T-helper 9 cell (primary cell): ENCODE results near the gene ABHD17A.
A peak's percentile ranks its signal among the peaks of the same experiment; 100 is the strongest.
"Not testable (repeated sequence)": the region's sequence is repeated elsewhere in the genome, so short reads cannot be mapped to it uniquely, and the experiment has no call there.

ENCODE experiments used
- DNase-seq: peaks from one replicate; pipeline ENCODE4 v3.0.0-alpha.2; 2020

Gene ABHD17A

DNA sequence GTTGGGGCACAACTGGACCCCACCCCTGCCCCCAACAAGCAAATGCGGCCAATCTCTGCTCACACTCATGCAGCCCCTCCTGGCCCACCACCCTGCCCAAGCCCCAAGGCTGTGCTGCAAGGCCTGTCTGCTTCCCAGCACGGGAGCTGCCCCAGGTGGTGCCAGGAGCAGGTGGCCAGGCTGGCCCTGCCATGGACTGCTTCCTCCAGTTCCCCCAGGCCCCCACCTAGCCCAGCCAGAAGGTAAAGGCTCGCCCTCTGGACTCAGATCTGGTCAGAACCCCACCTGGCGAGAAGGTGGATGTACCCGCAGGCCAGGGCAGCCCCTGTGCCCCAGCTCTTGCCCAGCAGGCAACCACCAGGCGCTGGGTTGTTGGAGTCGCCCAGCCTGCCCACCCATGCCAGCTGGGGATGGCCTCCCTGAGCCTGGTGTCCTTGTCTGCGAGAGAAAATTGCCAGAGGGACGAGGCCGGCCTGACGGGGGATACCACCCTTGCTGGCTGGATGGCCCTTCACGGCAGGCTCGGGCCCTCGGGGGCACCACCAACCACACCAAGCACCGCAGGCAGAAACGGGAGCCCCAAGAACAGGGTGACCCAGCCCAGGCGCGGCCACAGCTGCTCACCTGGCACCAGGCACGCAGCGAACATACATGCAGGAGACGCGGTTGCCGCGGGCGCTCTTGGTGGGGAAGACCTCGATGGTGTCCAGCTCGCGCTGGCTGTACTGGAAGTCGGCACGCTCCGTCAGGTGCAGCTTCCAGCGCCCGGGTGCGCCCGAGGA lies 4.5 kb downstream of the ABHD17A start:
- DNase-seq, result no peak

DNA sequence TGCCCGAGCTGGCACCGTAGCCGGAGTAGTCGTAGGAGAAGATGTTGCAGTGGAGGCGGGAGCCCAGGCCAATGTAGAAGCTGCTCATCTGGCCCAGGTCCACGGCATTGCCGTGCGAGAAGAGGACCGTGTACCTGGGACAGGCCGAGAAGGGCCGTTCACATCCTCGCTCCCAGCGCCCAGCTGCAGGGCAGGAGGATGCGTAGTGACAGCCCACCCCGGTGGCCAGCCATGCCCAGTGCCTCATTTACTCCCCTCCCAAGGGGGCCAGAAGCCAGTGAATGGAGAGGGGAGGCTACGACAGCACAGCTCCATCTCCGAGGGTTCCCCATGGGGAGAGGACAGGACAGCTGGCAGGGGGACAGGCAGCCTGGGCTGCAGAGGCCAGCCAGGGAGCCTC lies 5.3 kb downstream of the ABHD17A start:
- DNase-seq, result not testable (repeated sequence)

DNA sequence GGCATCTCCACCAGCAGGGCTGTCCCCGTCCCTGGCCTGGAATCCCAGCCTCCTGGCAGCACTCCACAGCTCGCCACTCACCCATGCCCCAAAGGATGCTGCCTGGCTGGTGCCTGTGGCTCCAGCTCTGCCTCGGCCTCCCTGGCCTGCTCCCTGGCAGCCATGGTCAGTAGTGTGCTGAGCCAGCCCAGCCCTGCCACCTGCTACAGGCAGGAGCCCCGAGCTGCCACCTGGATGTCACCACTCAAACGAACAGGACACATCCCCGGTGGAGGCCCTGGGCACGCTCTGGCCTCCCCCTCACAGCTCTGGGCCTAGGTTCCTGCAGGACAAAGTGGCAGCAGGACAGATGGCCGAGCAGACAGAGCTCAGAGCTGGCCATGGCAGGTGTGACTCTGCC lies 6.7 kb downstream of the ABHD17A start:
- not testable (repeated sequence) for DNase-seq

GRCh38 chr19:1877280-1877660 lies 8.0 kb downstream of the ABHD17A start:
- not testable (repeated sequence) for DNase-seq

DNA sequence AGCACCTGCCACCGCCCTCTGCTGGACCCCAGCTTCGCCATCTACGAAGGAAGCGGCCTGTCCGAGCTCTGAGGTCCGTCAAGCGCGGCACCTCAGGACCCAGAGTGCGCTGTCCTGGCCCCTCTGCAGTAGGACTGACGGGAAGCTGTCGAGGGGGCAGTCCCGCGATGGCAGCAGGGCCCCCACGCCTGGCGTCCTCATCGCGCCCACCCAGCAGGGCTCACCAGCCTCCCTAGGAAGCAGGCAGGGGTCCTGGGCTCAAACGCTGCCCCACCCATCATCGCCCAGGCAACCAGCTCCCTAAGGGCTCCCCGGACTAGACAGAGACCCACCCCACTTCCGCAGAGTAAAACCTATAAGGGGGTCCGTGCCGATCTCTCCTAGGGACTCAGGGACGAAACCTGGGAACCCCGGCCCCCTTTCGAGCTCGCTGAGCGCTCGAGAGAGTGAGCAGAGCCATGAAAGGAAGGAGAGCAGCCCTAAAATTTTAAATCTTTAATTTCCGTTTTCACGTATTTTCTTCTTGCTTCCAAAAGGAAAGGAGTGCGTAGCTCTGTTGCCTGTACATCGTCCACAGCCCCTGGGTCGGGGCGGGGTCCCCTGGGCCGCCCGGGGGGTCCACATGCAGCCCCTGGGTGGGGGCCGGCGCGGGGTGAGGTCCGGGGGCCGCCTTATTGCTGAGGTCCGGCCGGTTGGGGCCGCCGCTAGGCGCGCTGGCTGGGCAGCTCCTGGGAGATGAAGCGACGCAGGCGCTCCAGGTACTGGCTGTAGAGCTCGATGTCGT lies 8.6 kb downstream of the ABHD17A start:
- not testable (repeated sequence) for DNase-seq

DNA sequence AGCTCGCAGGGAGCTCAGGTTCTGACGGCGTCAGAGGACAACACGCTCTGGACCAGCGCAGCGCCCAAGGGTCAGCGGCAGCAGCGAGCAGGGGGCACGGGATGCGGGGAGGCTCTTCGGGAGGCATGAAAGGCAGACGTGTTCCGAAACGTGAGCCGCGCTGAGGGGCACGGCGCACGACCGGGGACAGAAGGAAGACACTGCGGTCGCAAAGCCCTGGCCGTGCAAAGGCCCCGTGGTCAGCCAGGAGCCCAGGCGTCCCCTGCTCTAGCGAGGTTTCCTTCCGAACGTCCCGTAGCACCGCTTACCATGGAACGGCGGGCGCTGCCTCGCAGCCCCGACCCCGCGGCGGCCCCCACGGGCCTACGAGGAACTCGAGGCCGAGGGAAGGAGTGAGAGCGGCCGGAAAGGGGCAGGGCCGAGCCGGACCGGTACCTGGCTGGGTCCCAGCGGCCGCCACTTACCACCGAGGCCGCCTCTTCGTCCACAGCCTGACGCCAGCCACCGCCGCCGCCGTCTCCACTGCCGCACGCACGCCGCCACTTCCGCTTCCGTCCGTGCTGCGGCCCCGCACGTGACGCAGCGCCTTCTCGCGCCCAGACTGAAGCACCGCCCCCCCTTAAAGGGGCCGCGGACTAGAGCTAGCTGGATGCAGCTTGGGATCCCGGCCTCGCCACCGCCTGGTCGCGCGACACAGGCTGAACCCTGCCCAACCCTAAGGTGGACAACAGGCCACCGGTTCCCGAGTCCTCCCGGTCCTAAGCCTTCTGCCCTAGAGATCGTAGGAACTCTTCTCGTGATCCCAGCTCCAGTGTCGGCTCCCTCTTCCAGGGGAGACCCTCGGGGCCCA lies 9.4 kb downstream of the ABHD17A start:
- DNase-seq, result peak; percentile 82

DNA sequence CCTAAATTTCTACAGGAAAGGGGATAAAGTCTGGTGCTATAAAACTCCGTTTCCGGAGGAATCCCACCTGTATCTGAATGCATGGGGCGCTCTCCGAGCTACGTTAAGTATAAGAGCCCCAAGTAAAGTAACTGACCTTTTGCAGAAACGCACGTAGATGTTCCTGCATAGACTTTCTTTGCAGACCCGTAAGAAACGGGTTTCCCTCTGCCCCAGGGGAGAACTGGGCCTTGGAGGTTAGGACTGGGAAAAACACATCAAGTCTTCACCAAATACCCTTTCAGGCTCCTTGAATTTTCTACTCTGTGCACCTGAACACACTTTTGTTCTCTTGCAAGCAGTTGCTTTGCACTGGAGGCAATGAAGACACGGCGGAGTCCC lies 10.0 kb downstream of the ABHD17A start:
- DNase-seq, result not testable (repeated sequence)

GRCh38 chr19:1874554-1875185 lies 10.6 kb downstream of the ABHD17A start:
- DNase-seq, result no peak

- no peak for DNase-seq
Measured at GRCh38 chr19:1873524-1874473, 11.5 kb downstream of the ABHD17A start.

GRCh38 chr19:1872807-1873523 lies 12.3 kb downstream of the ABHD17A start:
- no peak for DNase-seq

DNA sequence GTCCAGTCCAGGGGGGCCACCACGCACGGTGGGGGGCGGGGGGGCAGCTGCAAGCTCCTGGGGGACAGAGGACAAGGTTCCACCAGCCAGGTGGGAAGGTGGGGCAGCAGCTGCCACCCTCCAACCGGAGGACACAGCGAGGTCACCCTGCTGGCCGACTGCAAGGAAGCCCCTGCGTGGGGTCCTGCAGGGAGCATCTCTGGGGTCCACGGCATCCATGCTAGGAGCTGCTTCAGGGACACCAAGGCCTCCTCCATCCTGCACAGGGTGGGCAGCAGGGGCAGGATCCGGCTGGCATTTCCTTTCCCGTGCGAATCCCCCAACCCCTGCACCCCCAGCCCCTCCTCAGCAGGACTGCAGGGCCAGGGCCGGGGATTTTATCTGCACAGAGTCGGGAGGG lies 13.7 kb downstream of the ABHD17A start:
- DNase-seq, result no peak

DNA sequence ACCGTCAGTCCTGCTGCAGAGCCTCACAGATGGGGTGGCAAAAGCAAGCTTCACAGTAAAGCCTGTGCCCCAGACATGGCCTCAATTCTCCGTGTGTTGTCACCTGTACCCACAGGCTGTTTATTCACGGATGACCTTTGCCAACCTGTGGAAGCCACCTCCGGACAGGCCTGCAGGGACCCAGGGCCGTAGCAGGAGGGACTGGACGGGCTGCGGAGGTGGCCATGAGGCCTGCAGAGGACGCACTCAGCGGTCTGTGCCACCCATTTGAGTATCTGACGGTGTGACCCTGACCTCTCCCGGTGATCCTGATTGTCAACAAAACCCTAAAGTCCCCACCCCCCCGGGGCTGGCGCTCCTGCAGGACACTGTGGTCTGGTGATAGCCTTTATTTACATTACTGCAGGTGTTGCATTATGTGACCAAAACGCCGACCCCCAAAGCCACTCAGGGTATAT lies 14.1 kb downstream of the ABHD17A start:
- DNase-seq, result no peak

GRCh38 chr19:1868971-1869370 lies 16.3 kb downstream of the ABHD17A start:
- no peak for DNase-seq

- no peak for DNase-seq
Measured at GRCh38 chr19:1867349-1867724, 18.0 kb downstream of the ABHD17A start.

DNA sequence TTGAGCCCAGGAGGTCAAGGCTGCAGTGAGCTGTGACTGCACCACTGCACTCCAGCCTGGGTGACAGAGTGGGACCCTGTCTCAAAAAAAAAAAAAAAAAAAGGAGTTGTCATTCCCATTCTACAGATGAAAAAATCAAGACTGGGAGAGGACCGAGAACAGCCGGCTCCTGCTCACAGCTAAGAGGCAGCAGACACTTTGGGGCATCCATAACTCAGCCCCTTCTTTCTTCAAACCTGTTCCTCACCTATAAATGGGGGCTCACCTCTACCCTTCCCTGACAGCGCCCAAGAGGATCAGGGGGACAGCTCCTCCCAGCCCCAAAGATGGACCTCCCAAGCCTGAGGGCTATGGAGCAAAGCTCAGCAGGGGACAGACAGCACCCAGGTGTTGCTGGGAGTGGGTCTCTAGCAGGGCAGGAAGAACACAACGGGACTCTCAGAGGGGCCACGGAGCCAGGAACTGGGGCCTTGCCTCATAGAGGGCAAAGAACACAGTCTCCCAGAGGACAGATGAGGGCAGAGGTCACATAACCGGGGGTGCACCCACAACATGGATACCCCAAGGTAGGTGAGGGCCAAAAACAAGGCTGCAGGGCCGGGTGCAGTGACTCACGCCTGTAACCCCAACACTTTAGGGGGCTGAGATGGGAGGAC lies 18.5 kb downstream of the ABHD17A start:
- DNase-seq, result no peak

- DNase-seq, result no peak
Measured at GRCh38 chr19:1865172-1866010, 19.9 kb downstream of the ABHD17A start.

GRCh38 chr19:1864480-1865171 lies 20.7 kb downstream of the ABHD17A start:
- no peak for DNase-seq

DNA sequence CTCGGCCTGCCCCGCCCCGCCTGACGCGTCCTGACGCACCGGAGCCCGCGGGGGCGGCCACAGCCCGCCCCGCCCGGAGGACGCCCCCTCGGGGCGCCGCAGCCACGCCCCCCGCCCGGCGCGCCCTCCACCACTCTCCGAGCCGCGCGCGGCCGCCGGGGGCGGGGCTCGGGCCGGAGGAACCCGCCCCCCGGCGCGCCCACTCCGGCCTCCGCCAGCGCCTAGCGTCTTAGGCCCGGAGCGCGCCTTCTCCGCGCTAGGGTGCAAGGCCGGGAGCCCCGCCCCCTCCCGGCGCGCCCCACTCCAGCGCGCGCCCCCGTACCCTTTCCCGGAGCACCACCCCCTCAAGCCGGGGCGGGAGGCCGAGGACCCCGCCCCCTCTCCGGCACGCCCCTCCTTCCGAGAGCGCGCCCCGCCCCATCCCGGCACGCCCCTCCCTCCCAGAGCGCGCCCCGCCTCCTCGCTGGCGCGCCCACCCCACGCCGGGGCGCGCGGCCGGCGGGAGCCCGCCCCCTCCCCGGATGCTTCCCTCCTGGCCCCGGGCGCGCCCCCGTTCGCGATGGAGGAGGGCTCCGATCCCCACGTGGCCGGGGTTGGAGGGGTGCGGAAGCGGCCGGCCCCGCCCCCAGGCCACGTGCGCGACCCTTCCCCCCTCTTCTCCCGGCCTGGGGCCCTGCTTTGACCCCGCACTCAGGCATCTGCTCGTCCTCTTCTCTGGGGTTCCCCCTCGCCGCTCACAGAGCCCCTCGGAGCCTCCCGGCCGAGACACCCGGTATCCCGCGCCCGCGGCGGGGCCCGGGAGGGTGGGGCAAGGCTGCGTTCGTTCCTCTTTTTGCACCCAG lies 21.4 kb downstream of the ABHD17A start:
- DNase-seq, result peak; percentile 89
